GM21737 (cell line): ENCODE results near the gene CALM1.
A peak's percentile ranks its signal among the peaks of the same experiment; 100 is the strongest.

Source experiments
- ATAC-seq: cut with Tn5 transposase; IDR thresholded peaks from one replicate; pipeline ENCODE4 v1.9.1; 2021; ENCODE audit warnings: mild to moderate bottlenecking, moderate library complexity; ENCODE audit not compliant: unreplicated experiment

The CALM1 gene

GRCh38 chr14:90396341-90397339 is at the start of gene CALM1:
TSS of gene CALM1 (plus strand) at chr14:90397029. CDS start at chr14:90397231, 202 bp downstream.
- peak; percentile 63 for ATAC-seq

GRCh38 chr14:90348270-90348669 is 48.6 kb upstream of the CALM1 start:
- ATAC-seq, result no peak

- ATAC-seq, result no peak
Observed at GRCh38 chr14:90349739-90350138, 47.1 kb upstream of the CALM1 start.

- no peak for ATAC-seq
Observed at GRCh38 chr14:90354551-90355298, 42.1 kb upstream of the CALM1 start.

GRCh38 chr14:90355540-90356518 is 41.0 kb upstream of the CALM1 start:
- ATAC-seq, result no peak

- no peak for ATAC-seq
Observed at GRCh38 chr14:90356925-90357324, 39.9 kb upstream of the CALM1 start.

GRCh38 chr14:90358359-90358758 is 38.5 kb upstream of the CALM1 start:
- no peak for ATAC-seq

GRCh38 chr14:90361865-90362557 is 34.8 kb upstream of the CALM1 start:
- ATAC-seq, result no peak

GRCh38 chr14:90362558-90362896 is 34.3 kb upstream of the CALM1 start:
- ATAC-seq, result no peak

GRCh38 chr14:90368946-90369721 is 27.7 kb upstream of the CALM1 start:
- no peak for ATAC-seq

GRCh38 chr14:90373887-90374286 is 22.9 kb upstream of the CALM1 start:
- no peak for ATAC-seq

- no peak for ATAC-seq
Observed at GRCh38 chr14:90374813-90375212, 22.0 kb upstream of the CALM1 start.

GRCh38 chr14:90375934-90376333 is 20.9 kb upstream of the CALM1 start:
- ATAC-seq, result no peak

- ATAC-seq, result no peak
Observed at GRCh38 chr14:90378249-90378648, 18.6 kb upstream of the CALM1 start.

- ATAC-seq, result no peak
Observed at GRCh38 chr14:90379106-90379505, 17.7 kb upstream of the CALM1 start.

GRCh38 chr14:90381011-90381786 is 15.6 kb upstream of the CALM1 start:
- no peak for ATAC-seq

GRCh38 chr14:90381999-90382451 is 14.8 kb upstream of the CALM1 start:
- no peak for ATAC-seq

GRCh38 chr14:90382491-90383125 is 14.2 kb upstream of the CALM1 start:
- peak; percentile 15 for ATAC-seq
